ENCODE results near the gene CLIP3. TPM values are rescaled to one million over a fixed set of nuclear protein-coding genes. Genes with fewer than 3 reads are reported as not detected.

Gene CLIP3
- total and polyA plus RNA-seq, 9 of the 15 experiments (the other 6 are each of a cell fraction or from before 2014, with no cell fraction given), result 0.01 to 0.50 (median 0.15) TPM; not detected in 1

GRCh38 chr19:36049080-36049698, 16.5 kb upstream of the CLIP3 start:
- in situ Hi-C loops (cut with MboI) (no loop called here), intact Hi-C loops (cut with micrococcal nuclease) (no loop called here)
- Histone ChIP-seq H2AFZ (ENCODE audit: low read depth, low read length) (no peak overlapping the region), H3K79me2 (ENCODE audit: control insufficient read depth, insufficient read depth, low read length) (no peaks in the 10 kb centered on the region), H3K9me3 (replicated peaks; ENCODE audit: control insufficient read depth, insufficient read depth, low read depth, low read length) (no peaks in the 10 kb centered on the region), H3K4me1 (replicated peaks in 1 of 2; ENCODE audit: control insufficient read depth in 2 of 2, insufficient read depth in 2 of 2, low read length in 2 of 2) (peaks cover 0 to 14% of the 10 kb centered on the region in 2 experiments; a peak in 3 of 5 replicates), H3K4me2 (ENCODE audit: insufficient read depth, low read length) (no peak overlapping the region), H3K9me1 (ENCODE audit: control insufficient read depth, insufficient read depth, low read length) (no peaks in the 10 kb centered on the region), H3K9ac (ENCODE audit: insufficient read depth in 1 of 2, low read depth in 2 of 2, low read length in 2 of 2) (no peak overlapping the region), H3K27ac (ENCODE audit: extremely low read depth, low read depth, low read length) (no peak overlapping the region), H3K36me3 (ENCODE audit: control insufficient read depth, insufficient read depth, low read length) (0 out of 3 replicates have a peak, but pooled peaks cover 2% of the 10 kb centered on the region), H3K27me3 (ENCODE audit: control insufficient read depth in 2 of 2, insufficient read depth in 2 of 2, low read length in 2 of 2) (no peaks in the 10 kb centered on the region), H4K20me1 (replicated peaks; ENCODE audit: control insufficient read depth, insufficient read depth, low read length) (no peaks in the 10 kb centered on the region), H3K4me3 (no peak overlapping the region)
- TF ChIP-seq SNIP1 (IDR thresholded peaks at IDR 0.05; ENCODE audit: low read depth), result no peak
- TF ChIP-seq SRSF9 (IDR thresholded peaks at IDR 0.05; ENCODE audit: borderline replicate concordance, low read depth, low read length), result no peak
- TF ChIP-seq RFX7 (CRISPR knock-in tag; IDR thresholded peaks at IDR 0.05), result no peak
- no peak for TF ChIP-seq ZNF140 (CRISPR knock-in tag; IDR thresholded peaks at IDR 0.05)
- TF ChIP-seq GATA2 (CRISPR knock-in tag; IDR thresholded peaks at IDR 0.05), result no peak
- no peak for TF ChIP-seq MYNN (IDR thresholded peaks at IDR 0.05)
- TF ChIP-seq MYNN (CRISPR knock-in tag; IDR thresholded peaks at IDR 0.05), result no peak
- no peak for TF ChIP-seq ELF4 (CRISPR knock-in tag; IDR thresholded peaks at IDR 0.05)
- no peak for TF ChIP-seq NR4A1 (CRISPR knock-in tag; IDR thresholded peaks at IDR 0.05)
- TF ChIP-seq NR4A1 (tag; IDR thresholded peaks at IDR 0.05), result no peak
- TF ChIP-seq MTA3 (IDR thresholded peaks at IDR 0.05; ENCODE audit: borderline replicate concordance), result no peak
- DNase-seq (ENCODE audit: extremely low read depth in 1 of 4, low spot score in 3 of 4) (no peak), FAIRE-seq (no peak), ATAC-seq (no peak)
- POLR2A ChIA-PET, result no interaction called here
- BruUV-seq (replicated peaks), result no TSS peak
- CTCF ChIA-PET (ENCODE audit: low intra/inter-chr PET ratio), result no interaction called here
- WGBS (ENCODE audit: insufficient coverage, low coverage, missing lambda C conversion rate), result 79% methylated on average over 4 of the region's 4 CpGs

All from K562 (cell line).